Glutamatergic neuron (in vitro differentiated cells): ENCODE measurements around the gene RCBTB1. TPM values are rescaled to one million over a fixed set of nuclear protein-coding genes. Genes with fewer than 3 reads are reported as not detected.
A peak's percentile ranks its signal among the peaks of the same experiment; 100 is the strongest.

Experiments used
- DNase-seq: peaks from one replicate; pipeline ENCODE4 v3.0.0; 2022
- H3K27ac Mint-ChIP-seq: one replicate; pipeline ENCODE4 v1.8.0; 2020; ENCODE audit warnings: mild to moderate bottlenecking, mixed read lengths, inconsistent platforms; ENCODE audit not compliant: unreplicated experiment
- H3K27me3 Mint-ChIP-seq: one replicate; pipeline ENCODE4 v1.8.0; 2020; ENCODE audit warnings: mild to moderate bottlenecking, moderate library complexity, mixed read lengths, inconsistent platforms; ENCODE audit not compliant: unreplicated experiment
- H3K36me3 Mint-ChIP-seq: one replicate; pipeline ENCODE4 v1.8.0; 2020; ENCODE audit warnings: mild to moderate bottlenecking, mixed read lengths, inconsistent platforms; ENCODE audit not compliant: unreplicated experiment
- H3K4me1 Mint-ChIP-seq: one replicate; pipeline ENCODE4 v1.8.0; 2020; ENCODE audit warnings: mild to moderate bottlenecking, low read depth, mixed read lengths, inconsistent platforms; ENCODE audit not compliant: unreplicated experiment
- H3K4me3 Mint-ChIP-seq: one replicate; pipeline ENCODE4 v1.8.0; 2020; ENCODE audit warnings: mild to moderate bottlenecking, mixed read lengths, inconsistent platforms; ENCODE audit not compliant: unreplicated experiment
- H3K9me3 Mint-ChIP-seq: one replicate; pipeline ENCODE4 v1.8.0; 2020; ENCODE audit warnings: mild to moderate bottlenecking, moderate library complexity, mixed read lengths, inconsistent platforms; ENCODE audit not compliant: unreplicated experiment
- CTCF ChIP-seq: fragments of 200-600 bp; sonication (generic); IDR thresholded peaks from one replicate; pipeline ENCODE4 v1.5.0; 2021; ENCODE audit not compliant: partially characterized antibody, unreplicated experiment
- long read RNA-seq: library from polyadenylated mRNA; unstranded; transcript quantifications from one replicate; pipeline ENCODE4 v2.0.0, GENCODE V29; 2020; ENCODE audit not compliant: unreplicated experiment
- total RNA-seq: library from RNA; stranded (reverse); fragmentation: NEBNext Ultra II Directional; extraction: Animal tissue kit (Norgen Biotek cat#: 25700); gene quantifications from one replicate; pipeline ENCODE4 v1.2.1, GENCODE V29; 2021; ENCODE audit not compliant: unreplicated experiment

The RCBTB1 gene
- 46.1 TPM for total RNA-seq
- long read RNA-seq, full-length matches to known transcripts, result 2 of 8 reads
- long read RNA-seq, partial matches to known transcripts, result 1 of 8 reads
- long read RNA-seq, other reads (novel, unspliced or antisense), result 5 of 8 reads

- Mint-ChIP-seq H3K9me3 (peaks cover 5% of the 10 kb centered on the region), H3K27me3 (peaks cover 6% of the 10 kb centered on the region), H3K27ac (peak within 1 kb of the TSS; percentile 83), H3K36me3 (no peaks in the 10 kb centered on the region), H3K4me1 (peaks cover 6% of the 10 kb centered on the region), H3K4me3 (peak within 1 kb of the TSS; percentile 94)
- TF ChIP-seq CTCF, result no peak
- peak; percentile 80 for DNase-seq
Measured at GRCh38 chr13:49585220-49586157, at the start of gene RCBTB1. TSS of gene RCBTB1 (minus strand) at chr13:49585558. CDS start at chr13:49567279, 18,279 bp downstream.

GRCh38 chr13:49633710-49634109 lies 48.4 kb upstream of the RCBTB1 start:
- Mint-ChIP-seq H3K4me1 (no peaks in the 10 kb centered on the region), H3K4me3 (no peak overlapping the region), H3K27me3 (no peaks in the 10 kb centered on the region), H3K9me3 (peaks cover 3% of the 10 kb centered on the region), H3K27ac (no peak overlapping the region), H3K36me3 (no peaks in the 10 kb centered on the region)
- DNase-seq, result no peak
- TF ChIP-seq CTCF, result no peak

- TF ChIP-seq CTCF, result no peak
- no peak overlapping the region for H3K27ac Mint-ChIP-seq
- no peak overlapping the region for H3K4me3 Mint-ChIP-seq
- no peak for DNase-seq
- H3K4me1 Mint-ChIP-seq, result peaks cover 1% of the 10 kb centered on the region
- no peaks in the 10 kb centered on the region for H3K36me3 Mint-ChIP-seq
- peaks cover 3% of the 10 kb centered on the region for H3K9me3 Mint-ChIP-seq
- no peaks in the 10 kb centered on the region for H3K27me3 Mint-ChIP-seq
Measured at GRCh38 chr13:49632156-49632555, 46.8 kb upstream of the RCBTB1 start.

- Mint-ChIP-seq H3K9me3 (peaks cover 3% of the 10 kb centered on the region), H3K27ac (no peak overlapping the region), H3K36me3 (no peaks in the 10 kb centered on the region), H3K4me3 (no peak overlapping the region), H3K4me1 (peaks cover 1% of the 10 kb centered on the region), H3K27me3 (no peaks in the 10 kb centered on the region)
- no peak for DNase-seq
- TF ChIP-seq CTCF, result no peak
Measured at GRCh38 chr13:49630580-49630979, 45.2 kb upstream of the RCBTB1 start.

GRCh38 chr13:49629947-49630346 lies 44.6 kb upstream of the RCBTB1 start:
- Mint-ChIP-seq H3K4me3 (no peak overlapping the region), H3K36me3 (no peaks in the 10 kb centered on the region), H3K4me1 (peaks cover 1% of the 10 kb centered on the region), H3K9me3 (peaks cover 1% of the 10 kb centered on the region), H3K27ac (no peak overlapping the region), H3K27me3 (no peaks in the 10 kb centered on the region)
- no peak for DNase-seq
- no peak for TF ChIP-seq CTCF
